ENCODE results near the gene CCNC.

The CCNC gene

GRCh38 chr6:99568103-99568933, at the start of gene CCNC:
TSS of gene CCNC (minus strand) at chr6:99568660. CDS start at chr6:99568527, 133 bp downstream.
- no peak for TF ChIP-seq CTCF (conservative IDR thresholded peaks at IDR 0.05; ENCODE audit: low read length)
- DNase-seq (ENCODE audit: low read depth): peak; percentile 97
- peak within 1 kb of the TSS; percentile 88 for H3K4me3 ChIP-seq (ENCODE audit: low read length)

GRCh38 chr6:99617131-99617530, 48.7 kb upstream of the CCNC start:
- no peak for TF ChIP-seq CTCF (conservative IDR thresholded peaks at IDR 0.05; ENCODE audit: low read length)
- no peak for DNase-seq (ENCODE audit: low read depth)
- H3K4me3 ChIP-seq (ENCODE audit: low read length): no peak overlapping the region

- TF ChIP-seq CTCF (conservative IDR thresholded peaks at IDR 0.05; ENCODE audit: low read length): no peak
- H3K4me3 ChIP-seq (ENCODE audit: low read length): no peak overlapping the region
These were observed 46.1 kb upstream of the CCNC start for GRCh38 chr6:99614430-99615186.

GRCh38 chr6:99613705-99614429, 45.4 kb upstream of the CCNC start:
- DNase-seq (ENCODE audit: low read depth): no peak
- H3K4me3 ChIP-seq (ENCODE audit: low read length): no peak overlapping the region
- no peak for TF ChIP-seq CTCF (conservative IDR thresholded peaks at IDR 0.05; ENCODE audit: low read length)

More at GRCh38 chr6:99614430-99615186, 46.1 kb upstream of the CCNC start:
- DNase-seq (ENCODE audit: low read depth): no peak

- peak overlapping the region; percentile 31 for H3K4me3 ChIP-seq (ENCODE audit: low read length)
- peak; percentile 23 for TF ChIP-seq CTCF (conservative IDR thresholded peaks at IDR 0.05; ENCODE audit: low read length)
- peak; percentile 20 for DNase-seq (ENCODE audit: low read depth)
These were observed 44.9 kb upstream of the CCNC start for GRCh38 chr6:99613409-99613704.

GRCh38 chr6:99612551-99613408, 44.3 kb upstream of the CCNC start:
- H3K4me3 ChIP-seq (ENCODE audit: low read length): peak overlapping the region; percentile 31
- DNase-seq (ENCODE audit: low read depth): no peak
- no peak for TF ChIP-seq CTCF (conservative IDR thresholded peaks at IDR 0.05; ENCODE audit: low read length)

All from AG10803 (cell line).